MV-4-11 (cell line): ENCODE measurements around the gene MSANTD1.
A peak's percentile ranks its signal among the peaks of the same experiment; 100 is the strongest.
"Not testable (repeated sequence)": the region's sequence is repeated elsewhere in the genome, so short reads cannot be mapped to it uniquely, and the experiment has no call there.

Experiments
- DNase-seq: peaks from one replicate; lab custom pipeline; 2025; lab: John Stamatoyannopoulos, UW

MSANTD1 gene

DNA sequence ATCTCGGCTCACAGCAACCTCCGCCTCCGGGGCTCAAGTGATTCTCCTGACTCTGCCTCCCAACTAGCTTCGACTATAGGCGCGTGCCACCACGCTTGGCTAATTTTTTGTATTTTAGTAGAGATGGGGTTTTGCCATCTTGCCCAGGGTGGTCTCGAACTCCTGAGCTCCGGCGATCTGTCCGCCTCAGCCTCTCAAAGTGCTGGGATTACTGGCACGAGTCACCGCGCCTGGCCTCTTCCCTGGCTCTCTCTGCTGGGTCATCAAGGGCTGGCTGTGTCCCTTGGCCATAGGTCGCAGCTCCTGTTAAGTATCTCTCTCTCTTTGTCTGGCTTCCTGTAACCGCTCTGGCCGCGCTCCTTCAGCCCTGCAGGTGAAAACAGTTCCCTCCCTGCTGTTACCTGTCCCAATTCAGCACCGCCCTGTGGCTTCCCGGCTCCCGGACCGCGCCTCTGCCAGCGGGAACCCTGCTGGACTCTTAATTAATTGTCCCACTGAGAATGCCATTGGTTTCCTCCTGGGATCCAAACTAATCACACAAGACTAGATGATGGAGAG is 42.5 kb downstream of the MSANTD1 start:
- no peak for DNase-seq

GRCh38 chr4:3291969-3292570 is 43.1 kb downstream of the MSANTD1 start:
- no peak for DNase-seq

- peak; percentile 83 for DNase-seq
These were observed 43.8 kb downstream of the MSANTD1 start, which contains the start of gene RGS12 for GRCh38 chr4:3292571-3293400. Gene RGS12 (plus strand): TSS chr4:3293021. CDS start chr4:3316171, 23,150 bp downstream.

- DNase-seq: no peak
These were observed 44.7 kb downstream of the MSANTD1 start for GRCh38 chr4:3293401-3294391.

- DNase-seq: no peak
These were observed 45.7 kb downstream of the MSANTD1 start for GRCh38 chr4:3294401-3295241.

DNA sequence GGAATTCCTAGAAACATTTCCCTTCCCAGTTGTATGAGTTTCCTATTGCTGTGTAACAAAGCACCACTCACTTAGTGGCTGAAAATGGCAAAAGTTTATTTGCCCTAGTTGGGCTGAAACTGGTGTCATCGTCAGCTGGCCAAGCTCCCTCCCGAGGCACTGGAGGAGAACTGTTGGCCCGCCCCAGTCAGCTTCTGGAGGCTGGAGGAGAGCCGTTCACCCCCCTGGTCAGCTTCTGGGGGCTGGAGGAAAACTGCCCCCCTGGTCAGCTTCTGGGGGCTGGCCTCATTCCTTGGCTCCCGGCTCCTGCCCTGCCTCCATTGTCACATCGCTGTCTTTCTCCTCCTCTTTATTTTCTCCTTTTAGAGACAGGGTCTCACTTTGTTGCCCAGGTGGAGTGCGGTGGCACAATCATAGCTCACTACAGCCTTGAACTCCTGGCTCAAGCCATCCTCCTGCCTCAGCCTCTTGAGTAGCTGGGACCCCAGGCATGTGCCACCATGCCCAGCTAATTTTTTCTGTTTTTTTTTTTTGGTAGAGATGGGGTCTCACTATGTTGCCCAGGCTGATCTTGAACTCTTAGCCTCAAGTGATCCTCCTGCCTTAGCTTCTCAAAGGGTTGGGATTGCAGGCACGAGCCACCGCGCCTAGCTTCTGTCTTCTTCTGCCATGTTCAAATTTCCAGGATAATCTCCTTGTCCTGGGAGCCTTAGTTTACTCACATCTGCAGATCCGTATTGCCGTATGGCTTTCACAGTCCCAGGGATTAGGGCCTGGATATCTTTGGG is 47.1 kb downstream of the MSANTD1 start:
- DNase-seq: no peak

- DNase-seq: no peak
These were observed 47.7 kb downstream of the MSANTD1 start for GRCh38 chr4:3296651-3297050.

DNA sequence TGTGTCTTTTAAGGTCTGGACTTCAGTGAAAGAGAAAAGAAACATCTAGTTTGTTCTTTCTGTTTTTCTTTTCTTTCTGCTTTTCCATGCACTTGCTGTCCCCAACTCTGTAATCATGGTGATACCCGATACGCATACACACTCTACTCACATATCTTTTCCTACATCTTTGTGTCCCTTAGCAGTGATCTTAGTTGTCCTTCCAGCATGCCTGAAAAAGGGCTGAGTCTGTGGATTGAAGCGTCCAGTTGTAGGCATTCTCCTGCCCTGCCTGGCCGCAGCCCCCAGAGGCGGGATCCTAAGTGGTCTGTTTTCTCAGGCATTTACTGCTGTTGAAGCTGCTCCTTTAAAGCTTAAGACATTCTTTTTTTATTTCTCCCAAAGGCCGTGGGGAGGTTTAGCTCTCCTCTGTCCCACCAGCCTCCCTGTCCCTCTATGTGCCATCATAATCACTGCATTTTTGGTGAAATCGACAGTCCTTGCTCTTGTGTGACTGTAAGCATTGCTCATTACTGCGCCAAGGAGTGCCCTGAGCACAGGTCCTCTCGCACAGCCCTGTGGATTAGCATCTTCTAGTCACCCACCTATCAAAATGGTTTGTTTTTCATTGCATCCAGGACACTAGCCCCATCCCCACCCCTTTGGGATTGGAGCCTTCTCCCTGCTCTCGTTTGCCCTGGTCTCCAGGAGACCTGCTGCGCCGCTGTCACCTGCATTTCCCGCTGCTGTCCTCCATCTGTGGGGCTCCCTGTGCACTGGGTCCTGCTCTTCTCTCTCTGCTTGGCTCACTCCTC is 48.3 kb downstream of the MSANTD1 start:
- DNase-seq: no peak

DNA sequence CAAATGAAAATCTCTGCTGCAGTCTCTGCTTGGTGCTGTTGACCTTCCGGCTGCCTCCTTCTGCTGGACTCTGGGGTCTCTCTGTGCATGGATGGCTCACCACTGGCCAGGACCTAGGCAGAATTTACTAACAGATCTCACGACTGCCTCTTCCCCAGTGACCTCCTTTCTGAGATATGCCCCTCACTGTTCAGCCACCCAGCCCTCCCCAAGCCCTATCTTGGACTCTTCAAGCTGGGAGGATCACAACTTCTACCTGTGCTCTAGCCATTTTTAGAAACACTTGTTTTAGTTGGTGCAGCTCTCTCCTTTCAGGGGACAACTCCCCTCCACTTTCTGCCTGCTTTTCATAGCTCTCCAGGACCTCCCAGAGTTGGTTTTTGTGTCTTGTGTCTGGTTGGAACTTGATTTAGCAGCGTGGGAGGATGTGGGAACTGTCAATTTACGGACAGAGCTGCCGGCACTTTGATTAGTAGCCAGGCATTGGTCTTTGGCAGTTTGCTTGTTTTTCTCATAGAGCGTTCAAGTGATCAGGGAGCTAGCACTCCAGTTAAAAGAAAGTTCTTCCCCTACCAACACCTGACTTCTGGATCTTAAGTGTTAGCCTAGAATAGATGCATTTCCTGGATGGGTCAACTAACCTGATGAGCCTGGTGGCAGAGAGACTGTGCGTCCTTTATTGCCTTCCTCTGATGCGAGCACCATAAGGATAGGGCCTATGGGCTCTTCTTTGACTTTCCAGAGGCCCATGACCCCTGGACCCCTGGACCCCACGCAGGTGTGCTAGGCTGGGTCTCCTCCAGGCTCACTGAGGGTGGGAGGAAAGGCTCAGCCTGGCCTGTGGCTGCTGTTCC is 50.4 kb downstream of the MSANTD1 start:
- no peak for DNase-seq

GRCh38 chr4:3299976-3300671 is 51.2 kb downstream of the MSANTD1 start:
- DNase-seq: no peak

DNA sequence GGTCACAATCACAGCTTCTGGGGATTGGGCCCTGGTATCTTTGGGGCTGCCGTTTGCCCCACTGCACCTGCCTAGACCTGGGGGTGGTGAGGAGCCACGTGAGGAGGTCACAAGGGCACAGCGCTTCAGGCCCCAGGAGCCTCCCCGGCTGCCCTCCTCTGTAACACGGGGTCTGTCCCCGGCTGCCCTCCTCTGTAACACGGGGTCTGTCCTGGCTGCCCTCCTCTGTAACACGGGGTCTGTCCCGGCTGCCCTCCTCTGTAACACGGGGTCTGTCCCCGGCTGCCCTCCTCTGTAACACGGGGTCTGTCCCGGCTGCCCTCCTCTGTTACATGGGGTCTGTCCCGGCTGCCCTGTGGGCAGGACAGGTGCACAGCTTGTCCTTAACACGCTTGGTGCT is 51.9 kb downstream of the MSANTD1 start:
- not testable (repeated sequence) for DNase-seq

- no peak for DNase-seq
These were observed 52.7 kb downstream of the MSANTD1 start for GRCh38 chr4:3301450-3302172.

DNA sequence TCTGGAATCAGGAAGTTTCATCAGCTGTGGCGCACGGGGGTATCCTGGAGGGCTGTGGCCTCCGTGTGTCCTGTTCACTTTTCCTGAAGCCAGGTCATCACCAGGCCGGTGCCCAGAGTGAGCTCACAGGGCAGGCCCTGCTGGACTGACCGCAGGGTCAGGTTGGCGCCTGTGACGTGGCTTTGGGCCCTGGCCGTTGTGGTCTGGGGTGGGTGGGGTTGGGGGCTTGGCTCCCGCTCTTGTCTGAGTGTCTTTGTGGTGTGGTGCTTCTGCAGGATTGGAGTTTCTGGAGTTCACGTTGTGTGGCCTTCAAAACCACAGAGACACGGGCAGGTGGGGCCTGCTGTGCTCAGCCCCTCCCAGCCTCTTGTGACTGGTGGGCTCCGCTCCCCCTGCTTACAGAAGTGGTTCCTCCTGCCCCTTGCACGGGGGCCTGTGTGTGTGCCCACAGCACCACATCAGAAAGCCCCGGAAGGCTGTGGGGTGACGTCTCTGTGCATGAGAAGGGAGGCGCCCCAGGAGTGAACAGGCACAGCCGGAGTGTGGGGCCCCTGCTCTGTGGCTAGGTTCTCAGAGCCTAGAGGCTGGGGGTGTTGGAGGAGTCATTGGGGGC is 53.3 kb downstream of the MSANTD1 start:
- DNase-seq: no peak

DNA sequence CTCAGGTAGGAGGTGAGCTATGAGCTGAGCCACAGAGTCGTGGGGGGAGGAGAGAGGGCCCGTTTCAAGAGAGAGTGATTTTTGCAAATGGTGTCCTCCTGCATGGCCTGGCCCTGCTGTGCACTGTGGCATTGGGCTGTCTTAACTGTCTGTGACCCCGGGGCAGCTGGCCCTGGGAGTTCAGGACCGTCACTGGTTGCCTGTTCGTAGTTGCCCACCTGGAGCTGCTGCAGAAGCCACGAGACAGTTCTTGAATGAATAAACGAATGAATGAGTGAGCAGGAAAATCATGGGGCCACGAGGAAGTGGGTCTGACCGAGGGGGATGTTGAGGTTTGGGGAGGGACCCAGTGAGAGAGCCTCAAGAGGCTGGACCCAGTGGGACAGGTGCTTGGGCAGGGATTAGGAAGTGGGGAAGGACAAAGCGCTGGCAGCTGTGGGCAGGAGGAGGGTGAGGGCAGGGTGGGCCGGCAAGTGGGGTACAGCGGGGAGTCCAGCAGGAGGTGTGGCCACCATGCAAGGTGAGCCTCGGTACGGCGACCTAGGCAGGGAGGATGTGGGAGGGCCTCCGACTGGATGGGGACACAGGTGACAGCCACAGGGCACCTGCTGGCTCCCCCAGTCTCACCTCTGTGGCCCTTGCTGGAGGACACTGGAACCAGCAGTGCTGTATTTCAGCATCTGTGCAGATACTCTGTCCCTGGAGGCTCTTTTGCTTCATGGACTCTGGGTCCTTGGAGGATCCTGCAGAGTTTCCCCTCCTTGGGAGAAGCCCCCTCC is 54.0 kb downstream of the MSANTD1 start:
- DNase-seq: peak; percentile 44

GRCh38 chr4:3303565-3303824 is 54.5 kb downstream of the MSANTD1 start:
- DNase-seq: no peak
